Measurements from ENCODE around the gene CPB2. TPM values are rescaled to one million over a fixed set of nuclear protein-coding genes. Genes with fewer than 3 reads are reported as not detected.

The CPB2 gene
- total and polyA plus RNA-seq, 3 experiments from 2014 or later, result not detected

DNA sequence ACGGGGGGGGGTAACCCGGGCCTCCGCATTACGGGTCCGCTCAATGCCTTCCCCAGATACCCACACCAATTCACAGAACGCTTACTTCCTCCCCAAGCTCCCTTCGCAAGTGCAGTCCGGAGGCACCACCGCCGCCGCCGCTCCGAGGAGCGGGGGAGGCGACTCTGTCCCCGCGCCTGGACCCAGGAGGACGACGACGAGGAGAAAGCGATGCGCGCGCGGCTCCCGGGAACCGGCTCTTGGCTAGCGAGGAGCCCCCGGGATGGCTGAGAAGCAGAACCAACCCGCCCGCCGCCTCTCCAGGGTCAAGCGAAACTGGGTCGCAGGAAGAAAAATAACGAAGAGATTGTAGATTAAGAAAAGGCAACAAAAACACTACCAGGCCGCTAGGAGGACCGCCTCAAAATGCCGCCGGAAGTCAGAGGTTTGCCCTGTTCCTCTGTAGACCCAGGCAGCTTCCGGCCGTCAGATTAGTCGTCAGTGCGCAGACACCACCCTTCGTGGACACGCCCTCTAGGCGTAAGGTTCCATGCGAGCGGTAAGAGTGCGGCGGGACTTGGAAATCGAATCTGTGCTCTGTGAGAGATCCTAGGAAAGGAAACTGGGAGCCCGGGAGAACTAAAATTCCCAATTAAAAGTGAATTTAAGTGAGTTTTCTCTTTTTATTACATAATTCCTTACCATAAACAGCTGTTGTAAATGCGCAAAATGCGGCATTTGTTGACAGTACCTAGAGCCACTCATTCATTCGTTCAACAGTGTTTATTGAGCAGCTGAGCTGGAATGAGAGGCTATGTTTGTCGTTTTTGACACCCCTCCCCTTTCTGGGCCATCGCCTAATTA is 52.3 kb downstream of the CPB2 start, which contains the start of gene ZC3H13:
Gene ZC3H13 (minus strand): TSS at position 428 of the 843 bp plus-strand sequence. CDS start 7,239 bp downstream, outside the sequence.
- Mint-ChIP-seq H3K4me3 (peak within 1 kb of the TSS; percentile 86 to 96 (median 91)), H3K27me3 (peaks cover 10 to 13% of the 10 kb centered on the region in 2 donors)
- POLR2A ChIA-PET, result interaction anchor here (0.6 to 1.5 kb wide), 6 partner anchors 118 to 588 kb away, joined by 3 to 6 read pairs (median 3); partner anchors contain the start of gene COG3

DNA sequence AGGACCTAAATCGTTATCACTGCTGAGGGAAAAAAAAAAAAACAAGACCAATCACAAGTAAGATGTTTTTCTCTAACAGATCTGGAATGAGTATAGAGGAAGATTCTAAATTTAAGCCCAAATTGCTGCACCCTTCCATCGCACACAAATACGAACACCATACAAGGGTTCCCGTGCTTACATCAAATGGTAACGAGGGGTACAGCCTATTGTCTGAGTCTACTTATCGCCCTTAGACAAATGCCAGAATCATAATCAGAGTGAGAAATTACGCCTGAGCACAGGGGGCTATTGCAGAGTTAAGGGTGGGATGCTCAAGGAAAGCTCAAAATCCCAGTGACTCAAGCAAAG is 52.9 kb downstream of the CPB2 start:
- Histone ChIP-seq H3K27me3 (ENCODE audit: insufficient read depth, low read length, poor library complexity, severe bottlenecking) (no peaks in the 10 kb centered on the region), H3K27ac (ENCODE audit: low read depth, low read length) (peak overlapping the region; percentile 89), H3K9me3 (ENCODE audit: low read length) (no peaks in the 10 kb centered on the region), H3K4me3 (ENCODE audit: low read length) (peak overlapping the region; percentile 72), H3K4me1 (ENCODE audit: insufficient read depth, low read length) (peaks cover 30% of the 10 kb centered on the region), H3K36me3 (ENCODE audit: insufficient read depth, low read length) (no peaks in the 10 kb centered on the region)
- ChIA-PET POLR2A (interaction anchor here (0.6 to 1.5 kb wide), 6 partner anchors 119 to 587 kb away, joined by 3 to 6 read pairs (median 3); partner anchors contain the start of gene COG3), CTCF (interaction anchor here (0.7 to 1.4 kb wide), 4 partner anchors 9 to 86 kb away, joined by 3 read pairs; no protein-coding TSS in a partner anchor)
- H3K27me3 Mint-ChIP-seq, result peaks cover 10 to 13% of the 10 kb centered on the region in 2 donors
- peak overlapping the region; percentile 95 to 99 (median 96) for H3K27ac Mint-ChIP-seq
- DNase-seq, result no peak
- peaks cover 45 to 60% (median 57%) of the 10 kb centered on the region in 3 donors for H3K4me1 Mint-ChIP-seq
- peaks cover 0 to 15% (median 3%) of the 10 kb centered on the region in 3 donors for H3K36me3 Mint-ChIP-seq
- peak overlapping the region; percentile 86 to 96 (median 91) for H3K4me3 Mint-ChIP-seq
- peaks cover 0 to 2% (median 0%) of the 10 kb centered on the region in 5 donors for H3K9me3 Mint-ChIP-seq

More for the DNA sequence above, 52.3 kb downstream of the CPB2 start, which contains the start of gene ZC3H13:
- H3K36me3 ChIP-seq (ENCODE audit: insufficient read depth, low read length), result no peaks in the 10 kb centered on the region
- Mint-ChIP-seq H3K4me1 (peaks cover 42 to 55% (median 52%) of the 10 kb centered on the region in 3 donors), H3K36me3 (peaks cover 0 to 15% (median 2%) of the 10 kb centered on the region in 3 donors), H3K27ac (peak within 1 kb of the TSS; percentile 95 to 99 (median 96)), H3K9me3 (peaks cover 0 to 2% (median 0%) of the 10 kb centered on the region in 5 donors)
- peaks cover 30% of the 10 kb centered on the region for H3K4me1 ChIP-seq (ENCODE audit: insufficient read depth, low read length)
- peak; percentile 88 to 96 (median 92) for DNase-seq
- CTCF ChIA-PET, result interaction anchor here (0.7 to 1.4 kb wide), 4 partner anchors 10 to 86 kb away, joined by 3 read pairs; no protein-coding TSS in a partner anchor
- peak within 1 kb of the TSS; percentile 89 for H3K27ac ChIP-seq (ENCODE audit: low read depth, low read length)
- peak within 1 kb of the TSS; percentile 72 for H3K4me3 ChIP-seq (ENCODE audit: low read length)
- H3K27me3 ChIP-seq (ENCODE audit: insufficient read depth, low read length, poor library complexity, severe bottlenecking), result no peaks in the 10 kb centered on the region
- H3K9me3 ChIP-seq (ENCODE audit: low read length), result no peaks in the 10 kb centered on the region

GRCh38 chr13:46050771-46051170 is 54.1 kb downstream of the CPB2 start:
- H3K27ac Mint-ChIP-seq, result peak overlapping the region in 4 of 8 donors; percentile 17 to 76 (median 54)
- peaks cover 0 to 2% (median 0%) of the 10 kb centered on the region in 5 donors for H3K9me3 Mint-ChIP-seq
- no peaks in the 10 kb centered on the region for H3K36me3 ChIP-seq (ENCODE audit: insufficient read depth, low read length)
- H3K4me1 ChIP-seq (ENCODE audit: insufficient read depth, low read length), result peaks cover 33% of the 10 kb centered on the region
- POLR2A ChIA-PET, result no interaction called here
- H3K27ac ChIP-seq (ENCODE audit: low read depth, low read length), result no peak overlapping the region
- H3K4me3 Mint-ChIP-seq, result peak overlapping the region in 3 of 7 donors; percentile 34 to 72 (median 36)
- no peak overlapping the region for H3K4me3 ChIP-seq (ENCODE audit: low read length)
- peaks cover 0 to 15% (median 3%) of the 10 kb centered on the region in 3 donors for H3K36me3 Mint-ChIP-seq
- H3K4me1 Mint-ChIP-seq, result peaks cover 49 to 69% (median 66%) of the 10 kb centered on the region in 3 donors
- H3K9me3 ChIP-seq (ENCODE audit: low read length), result no peaks in the 10 kb centered on the region
- CTCF ChIA-PET, result no interaction called here
- DNase-seq, result no peak
- peaks cover 0 to 9% of the 10 kb centered on the region in 2 donors for H3K27me3 Mint-ChIP-seq
- H3K27me3 ChIP-seq (ENCODE audit: insufficient read depth, low read length, poor library complexity, severe bottlenecking), result no peaks in the 10 kb centered on the region

- Mint-ChIP-seq H3K4me3 (peak overlapping the region in 1 of 7 donors; percentile 37), H3K4me1 (peaks cover 37 to 66% (median 62%) of the 10 kb centered on the region in 3 donors), H3K9me3 (no peaks in the 10 kb centered on the region), H3K27me3 (no peaks in the 10 kb centered on the region), H3K27ac (peak overlapping the region in 2 of 8 donors; percentile 17 to 68), H3K36me3 (peaks cover 0 to 33% (median 5%) of the 10 kb centered on the region in 3 donors)
- Histone ChIP-seq H3K27ac (ENCODE audit: low read depth, low read length) (no peak overlapping the region), H3K27me3 (ENCODE audit: insufficient read depth, low read length, poor library complexity, severe bottlenecking) (no peaks in the 10 kb centered on the region), H3K4me3 (ENCODE audit: low read length) (no peak overlapping the region), H3K36me3 (ENCODE audit: insufficient read depth, low read length) (peaks cover 4% of the 10 kb centered on the region), H3K9me3 (ENCODE audit: low read length) (no peaks in the 10 kb centered on the region), H3K4me1 (ENCODE audit: insufficient read depth, low read length) (peaks cover 14% of the 10 kb centered on the region)
- DNase-seq, result no peak
- CTCF ChIA-PET, result no interaction called here
- POLR2A ChIA-PET, result no interaction called here
Observed at GRCh38 chr13:46045424-46045823, 59.4 kb downstream of the CPB2 start.

GRCh38 chr13:46043647-46044046 is 61.2 kb downstream of the CPB2 start:
- Mint-ChIP-seq H3K36me3 (peaks cover 0 to 48% (median 5%) of the 10 kb centered on the region in 3 donors), H3K4me1 (peaks cover 25 to 53% (median 53%) of the 10 kb centered on the region in 3 donors), H3K27ac (no peak overlapping the region), H3K27me3 (no peaks in the 10 kb centered on the region), H3K4me3 (no peak overlapping the region), H3K9me3 (no peaks in the 10 kb centered on the region)
- H3K4me3 ChIP-seq (ENCODE audit: low read length), result no peak overlapping the region
- H3K27me3 ChIP-seq (ENCODE audit: insufficient read depth, low read length, poor library complexity, severe bottlenecking), result no peaks in the 10 kb centered on the region
- no peak for DNase-seq
- H3K9me3 ChIP-seq (ENCODE audit: low read length), result no peaks in the 10 kb centered on the region
- no peak overlapping the region for H3K27ac ChIP-seq (ENCODE audit: low read depth, low read length)
- peaks cover 9% of the 10 kb centered on the region for H3K36me3 ChIP-seq (ENCODE audit: insufficient read depth, low read length)
- ChIA-PET POLR2A (no interaction called here), CTCF (interaction anchor here (1.5 kb wide), 1 partner anchor 9 kb away, joined by 3 read pairs; the partner anchor contains the start of gene ZC3H13)
- H3K4me1 ChIP-seq (ENCODE audit: insufficient read depth, low read length), result peaks cover 5% of the 10 kb centered on the region

GRCh38 chr13:46041419-46041839 is 63.4 kb downstream of the CPB2 start:
- Mint-ChIP-seq H3K4me3 (no peak overlapping the region), H3K27ac (no peak overlapping the region), H3K4me1 (peaks cover 15 to 42% (median 42%) of the 10 kb centered on the region in 3 donors), H3K27me3 (no peaks in the 10 kb centered on the region), H3K9me3 (no peaks in the 10 kb centered on the region), H3K36me3 (peaks cover 7 to 60% (median 9%) of the 10 kb centered on the region in 3 donors)
- H3K4me1 ChIP-seq (ENCODE audit: insufficient read depth, low read length), result peaks cover 5% of the 10 kb centered on the region
- DNase-seq, result no peak
- ChIA-PET POLR2A (no interaction called here), CTCF (interaction anchor here (1.1 kb wide), 1 partner anchor 11 kb away, joined by 3 read pairs; the partner anchor contains the start of gene ZC3H13)
- H3K9me3 ChIP-seq (ENCODE audit: low read length), result no peaks in the 10 kb centered on the region
- no peak overlapping the region for H3K27ac ChIP-seq (ENCODE audit: low read depth, low read length)
- peaks cover 16% of the 10 kb centered on the region for H3K36me3 ChIP-seq (ENCODE audit: insufficient read depth, low read length)
- no peaks in the 10 kb centered on the region for H3K27me3 ChIP-seq (ENCODE audit: insufficient read depth, low read length, poor library complexity, severe bottlenecking)
- no peak overlapping the region for H3K4me3 ChIP-seq (ENCODE audit: low read length)

DNA sequence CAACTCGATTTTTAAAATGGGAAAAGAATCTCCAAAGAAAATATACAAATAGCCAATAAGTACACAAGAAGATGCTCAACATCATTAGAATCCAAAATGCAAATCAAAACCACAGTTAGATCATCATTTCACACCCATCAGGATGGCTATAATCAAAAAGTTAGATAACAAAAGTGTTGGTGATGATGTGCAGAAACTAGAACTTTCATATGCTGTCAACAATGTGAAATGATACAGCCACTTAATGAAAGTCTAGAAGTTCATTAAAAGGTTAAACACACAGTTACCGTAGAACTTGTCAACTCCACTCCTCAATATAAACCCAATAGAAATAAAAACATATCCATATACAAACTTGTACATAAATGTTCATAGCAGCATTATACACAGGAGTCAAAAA is 64.1 kb downstream of the CPB2 start:
- Histone ChIP-seq H3K27ac (ENCODE audit: low read depth, low read length) (no peak overlapping the region), H3K4me1 (ENCODE audit: insufficient read depth, low read length) (peaks cover 2% of the 10 kb centered on the region), H3K9me3 (ENCODE audit: low read length) (no peaks in the 10 kb centered on the region), H3K36me3 (ENCODE audit: insufficient read depth, low read length) (peaks cover 19% of the 10 kb centered on the region), H3K4me3 (ENCODE audit: low read length) (no peak overlapping the region), H3K27me3 (ENCODE audit: insufficient read depth, low read length, poor library complexity, severe bottlenecking) (no peaks in the 10 kb centered on the region)
- Mint-ChIP-seq H3K27ac (peak overlapping the region in 1 of 8 donors; percentile 61), H3K4me3 (no peak overlapping the region), H3K36me3 (peaks cover 9 to 67% (median 13%) of the 10 kb centered on the region in 3 donors), H3K27me3 (no peaks in the 10 kb centered on the region), H3K9me3 (no peaks in the 10 kb centered on the region), H3K4me1 (peaks cover 20 to 44% (median 43%) of the 10 kb centered on the region in 3 donors)
- CTCF ChIA-PET, result interaction anchor here (1.1 kb wide), 1 partner anchor 12 kb away, joined by 3 read pairs; the partner anchor contains the start of gene ZC3H13
- DNase-seq, result no peak
- POLR2A ChIA-PET, result interaction anchor here (0.5 kb wide), 1 partner anchor 14 kb away, joined by 6 read pairs; no protein-coding TSS in a partner anchor

Data from CD8-positive, alpha-beta memory T cell (primary cell).